ENCODE data around the gene RILPL2.

The RILPL2 gene

DNA sequence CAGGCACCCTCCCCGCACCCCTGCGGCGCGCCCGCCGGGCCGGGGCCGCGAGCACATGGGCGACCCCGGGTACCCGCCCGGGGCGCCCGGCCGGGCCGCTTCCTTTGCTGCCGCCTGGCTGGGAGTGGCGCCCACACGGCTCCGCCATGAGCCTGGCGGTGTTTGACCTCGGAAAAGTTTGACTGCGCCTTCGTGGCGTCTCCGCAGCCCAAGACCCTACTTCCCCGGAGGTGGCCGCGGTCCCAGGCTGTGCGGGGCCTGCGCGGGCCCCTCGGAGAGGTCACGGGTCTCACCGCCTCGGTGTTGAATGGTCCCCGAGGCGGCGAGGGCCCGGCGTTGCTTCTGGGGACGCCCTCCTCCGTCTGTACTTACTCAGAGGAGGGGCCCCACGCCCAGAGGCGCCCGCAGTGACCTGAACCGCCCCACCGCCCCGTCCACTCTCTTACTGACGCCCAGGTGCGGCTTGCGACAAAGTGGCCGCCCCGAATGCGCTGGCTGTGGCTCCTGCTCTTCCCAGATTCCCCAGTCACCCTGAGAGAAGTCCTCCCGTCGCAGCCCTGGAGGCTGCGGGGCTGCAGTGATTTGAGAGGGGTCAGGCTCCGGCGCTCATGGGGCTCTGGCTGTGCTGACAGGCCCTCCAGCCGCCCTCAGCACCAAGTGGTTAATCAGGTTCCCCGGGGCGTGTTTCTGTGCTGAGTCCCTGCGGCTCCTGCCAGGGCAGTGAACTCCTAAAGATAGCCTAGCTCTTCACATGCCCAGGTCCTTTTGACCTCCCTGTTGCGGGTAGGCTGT lies 46.7 kb downstream of the RILPL2 start:
- peak; percentile 47 for DNase-seq
- peak overlapping the region; percentile 58 for H2AK5ac ChIP-seq (ENCODE audit: low read length, severe bottlenecking)
- no peak overlapping the region for H4K8ac ChIP-seq (ENCODE audit: low read length)
- no peaks in the 10 kb centered on the region for H3K9me3 ChIP-seq (ENCODE audit: control insufficient read depth, low read length)
- H3K14ac ChIP-seq (ENCODE audit: low read length in 2 of 2): peak overlapping the region in 1 of 2 experiments; percentile 96
- peaks cover 30 to 42% of the 10 kb centered on the region in 2 experiments for H3K36me3 ChIP-seq (ENCODE audit: control insufficient read depth in 1 of 2, insufficient read depth in 2 of 2, low read depth in 1 of 2, low read length in 2 of 2)
- peak overlapping the region in 1 of 2 experiments; percentile 79 for H2BK12ac ChIP-seq (ENCODE audit: low read length in 2 of 2)
- H2AFZ ChIP-seq (ENCODE audit: low read depth, low read length): peak overlapping the region; percentile 46
- H3K27me3 ChIP-seq (ENCODE audit: control insufficient read depth in 1 of 2, insufficient read depth in 1 of 2, low read length in 2 of 2): no peaks in the 10 kb centered on the region
- no peak overlapping the region for H2BK5ac ChIP-seq (ENCODE audit: low read depth, low read length, poor library complexity, severe bottlenecking)
- H4K91ac ChIP-seq (ENCODE audit: low read length): no peak overlapping the region
- H2BK120ac ChIP-seq (ENCODE audit: low read depth, low read length): no peak overlapping the region
- WGBS: 3% methylated on average over 66 of the region's 66 CpGs
- peak overlapping the region; percentile 78 to 83 for H3K4me3 ChIP-seq (ENCODE audit: insufficient read depth in 1 of 2, low read depth in 1 of 2, low read length in 2 of 2)
- H3K27ac ChIP-seq (ENCODE audit: low read length, poor library complexity, severe bottlenecking): peak overlapping the region; percentile 46
- H3K23ac ChIP-seq (ENCODE audit: low read length in 2 of 2): peak overlapping the region in 1 of 2 experiments; percentile 89
- peaks cover 13% of the 10 kb centered on the region for H3K4me1 ChIP-seq (ENCODE audit: control insufficient read depth, insufficient read depth, low read depth, low read length)
- peak overlapping the region in 1 of 2 experiments; percentile 88 for H3K4ac ChIP-seq (ENCODE audit: low read depth in 1 of 2, low read length in 2 of 2)
- H2BK15ac ChIP-seq (ENCODE audit: low read depth, poor library complexity, severe bottlenecking): peak overlapping the region; percentile 57
- H3K18ac ChIP-seq (ENCODE audit: low read depth in 1 of 2, low read length in 2 of 2): peak overlapping the region in 1 of 2 experiments; percentile 94
- peaks cover 17% of the 10 kb centered on the region for H3K79me1 ChIP-seq (replicated peaks; ENCODE audit: low read length, poor library complexity, severe bottlenecking)
- H3K4me2 ChIP-seq (ENCODE audit: low read length, poor library complexity, severe bottlenecking): peak overlapping the region; percentile 91
- peak overlapping the region; percentile 85 for H3K9ac ChIP-seq (ENCODE audit: low read length)

DNA sequence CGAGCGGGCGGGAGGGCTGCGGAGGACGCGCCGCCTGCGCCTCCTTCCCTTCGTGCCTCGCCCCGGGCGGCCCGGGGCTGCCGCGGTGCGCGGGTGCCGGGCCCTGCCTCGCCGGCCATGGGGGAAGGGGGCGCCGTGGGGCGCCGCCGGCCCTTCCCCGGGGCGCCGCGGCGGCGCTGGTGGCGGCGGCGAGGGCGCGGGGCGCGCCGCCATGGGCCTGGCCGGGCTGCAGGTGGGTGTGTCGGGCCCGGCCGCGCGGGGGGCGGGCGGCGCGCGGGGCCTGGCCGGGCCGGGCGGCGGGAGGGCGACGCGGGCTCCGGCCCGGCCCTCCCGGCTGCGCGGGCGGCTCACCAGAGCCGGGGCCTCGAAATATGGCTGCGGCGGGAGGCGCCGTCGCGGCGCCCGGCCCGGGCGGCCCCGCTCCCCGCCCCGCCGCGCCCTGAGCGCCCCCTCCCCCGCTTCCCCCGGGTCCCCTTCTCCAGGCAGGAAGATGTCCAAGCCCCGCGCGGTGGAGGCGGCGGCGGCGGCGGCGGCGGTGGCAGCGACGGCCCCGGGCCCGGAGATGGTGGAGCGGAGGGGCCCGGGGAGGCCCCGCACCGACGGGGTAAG lies 47.4 kb downstream of the RILPL2 start:
- H3K9me3 ChIP-seq (ENCODE audit: control insufficient read depth, low read length): no peaks in the 10 kb centered on the region
- H2BK120ac ChIP-seq (ENCODE audit: low read depth, low read length): no peak overlapping the region
- peak overlapping the region; percentile 91 for H3K4me2 ChIP-seq (ENCODE audit: low read length, poor library complexity, severe bottlenecking)
- no peak overlapping the region for H4K91ac ChIP-seq (ENCODE audit: low read length)
- H2BK5ac ChIP-seq (ENCODE audit: low read depth, low read length, poor library complexity, severe bottlenecking): no peak overlapping the region
- H2AFZ ChIP-seq (ENCODE audit: low read depth, low read length): no peak overlapping the region
- WGBS: under 1% methylated on average over 19 of the region's 102 CpGs
- peaks cover 19% of the 10 kb centered on the region for H3K79me1 ChIP-seq (replicated peaks; ENCODE audit: low read length, poor library complexity, severe bottlenecking)
- no peak for DNase-seq
- peaks cover 16% of the 10 kb centered on the region for H3K4me1 ChIP-seq (ENCODE audit: control insufficient read depth, insufficient read depth, low read depth, low read length)
- no peaks in the 10 kb centered on the region for H3K27me3 ChIP-seq (ENCODE audit: control insufficient read depth in 1 of 2, insufficient read depth in 1 of 2, low read length in 2 of 2)
- H3K36me3 ChIP-seq (ENCODE audit: control insufficient read depth in 1 of 2, insufficient read depth in 2 of 2, low read depth in 1 of 2, low read length in 2 of 2): peaks cover 25 to 36% of the 10 kb centered on the region in 2 experiments
- no peak overlapping the region for H3K14ac ChIP-seq (ENCODE audit: low read length in 2 of 2)
- H4K8ac ChIP-seq (ENCODE audit: low read length): no peak overlapping the region
- H3K4ac ChIP-seq (ENCODE audit: low read depth in 1 of 2, low read length in 2 of 2): no peak overlapping the region
- H3K27ac ChIP-seq (ENCODE audit: low read length, poor library complexity, severe bottlenecking): no peak overlapping the region
- peak overlapping the region; percentile 78 to 83 for H3K4me3 ChIP-seq (ENCODE audit: insufficient read depth in 1 of 2, low read depth in 1 of 2, low read length in 2 of 2)
- no peak overlapping the region for H3K23ac ChIP-seq (ENCODE audit: low read length in 2 of 2)
- H2BK15ac ChIP-seq (ENCODE audit: low read depth, poor library complexity, severe bottlenecking): peak overlapping the region; percentile 57
- peak overlapping the region; percentile 85 for H3K9ac ChIP-seq (ENCODE audit: low read length)
- H3K18ac ChIP-seq (ENCODE audit: low read depth in 1 of 2, low read length in 2 of 2): peak overlapping the region in 1 of 2 experiments; percentile 94
- H2BK12ac ChIP-seq (ENCODE audit: low read length in 2 of 2): no peak overlapping the region
- no peak overlapping the region for H2AK5ac ChIP-seq (ENCODE audit: low read length, severe bottlenecking)

DNA sequence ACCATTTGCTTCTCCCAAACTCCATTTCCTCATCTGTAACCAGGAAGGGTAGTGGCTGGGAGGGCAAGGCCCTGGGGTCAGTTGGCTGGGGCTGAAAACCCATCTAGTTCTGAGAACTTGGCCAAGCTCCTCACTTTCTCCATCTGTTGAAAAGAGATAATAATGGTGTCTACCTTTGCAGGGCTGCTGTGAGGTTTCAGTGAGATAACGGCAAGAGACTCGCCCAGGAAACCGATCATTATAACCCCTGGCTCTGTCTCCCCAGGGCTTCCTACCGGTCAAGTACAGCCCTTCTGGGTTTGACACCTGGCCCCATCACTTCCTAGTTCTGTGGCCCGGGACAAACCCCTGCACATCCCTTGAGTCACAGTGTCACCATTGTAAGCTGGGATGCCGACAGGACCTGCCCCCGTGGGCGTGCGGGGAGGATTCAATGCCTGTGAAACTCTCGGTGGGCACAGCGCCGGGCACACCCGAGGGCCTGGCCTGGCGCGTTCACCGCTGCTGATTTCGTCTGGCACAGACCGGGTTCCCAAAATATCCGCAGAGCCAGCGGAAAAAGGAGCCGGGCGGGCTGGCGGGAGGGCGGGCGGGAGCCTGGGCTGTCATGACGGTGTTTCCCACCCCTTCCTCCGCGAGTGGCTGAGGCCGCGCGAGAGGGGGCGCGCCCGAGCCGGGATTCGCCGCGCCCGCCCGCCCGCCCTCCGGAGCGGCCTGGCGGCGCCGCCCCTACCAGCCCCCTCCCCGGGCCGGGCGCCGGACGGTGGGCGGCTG lies 48.1 kb downstream of the RILPL2 start:
- no peak overlapping the region for H2AK5ac ChIP-seq (ENCODE audit: low read length, severe bottlenecking)
- peak overlapping the region in 1 of 2 experiments; percentile 63 for H3K14ac ChIP-seq (ENCODE audit: low read length in 2 of 2)

More for the DNA sequence above, 48.1 kb downstream of the RILPL2 start:
- Histone ChIP-seq H3K79me1 (replicated peaks; ENCODE audit: low read length, poor library complexity, severe bottlenecking) (peaks cover 19% of the 10 kb centered on the region), H3K4ac (ENCODE audit: low read depth in 1 of 2, low read length in 2 of 2) (peak overlapping the region in 1 of 2 experiments; percentile 5), H2BK15ac (ENCODE audit: low read depth, poor library complexity, severe bottlenecking) (no peak overlapping the region), H3K9me3 (ENCODE audit: control insufficient read depth, low read length) (no peaks in the 10 kb centered on the region), H3K18ac (ENCODE audit: low read depth in 1 of 2, low read length in 2 of 2) (peak overlapping the region; percentile 25 to 97), H2AFZ (ENCODE audit: low read depth, low read length) (peak overlapping the region; percentile 97), H3K4me2 (ENCODE audit: low read length, poor library complexity, severe bottlenecking) (peak overlapping the region; percentile 74), H3K4me1 (ENCODE audit: control insufficient read depth, insufficient read depth, low read depth, low read length) (peaks cover 16% of the 10 kb centered on the region), H2BK120ac (ENCODE audit: low read depth, low read length) (no peak overlapping the region), H4K91ac (ENCODE audit: low read length) (no peak overlapping the region), H3K4me3 (ENCODE audit: insufficient read depth in 1 of 2, low read depth in 1 of 2, low read length in 2 of 2) (peak overlapping the region; percentile 78 to 83), H3K36me3 (ENCODE audit: control insufficient read depth in 1 of 2, insufficient read depth in 2 of 2, low read depth in 1 of 2, low read length in 2 of 2) (peaks cover 25 to 30% of the 10 kb centered on the region in 2 experiments), H2BK12ac (ENCODE audit: low read length in 2 of 2) (peak overlapping the region in 1 of 2 experiments; percentile 49), H3K23ac (ENCODE audit: low read length in 2 of 2) (peak overlapping the region in 1 of 2 experiments; percentile 77), H3K9ac (ENCODE audit: low read length) (peak overlapping the region; percentile 88), H4K8ac (ENCODE audit: low read length) (peak overlapping the region; percentile 4), H3K27me3 (ENCODE audit: control insufficient read depth in 1 of 2, insufficient read depth in 1 of 2, low read length in 2 of 2) (no peaks in the 10 kb centered on the region), H2BK5ac (ENCODE audit: low read depth, low read length, poor library complexity, severe bottlenecking) (no peak overlapping the region), H3K27ac (ENCODE audit: low read length, poor library complexity, severe bottlenecking) (peak overlapping the region; percentile 48)
- peak; percentile 80 for DNase-seq
- WGBS: 6% methylated on average over 15 of the region's 52 CpGs
